HCT116 (cell line): Measurements from ENCODE around the gene TMEM115. TPM values are rescaled to one million over a fixed set of nuclear protein-coding genes. Genes with fewer than 3 reads are reported as not detected.

Source experiments
- ATAC-seq: fragments of 200-7000 bp; cut with Tn5 transposase; 2 replicates; pipeline ENCODE4 v1.9.1; 2020; ENCODE audit warnings: mild to moderate bottlenecking, moderate library complexity
- BruUV-seq: library from RNA; stranded (reverse); fragments of 400-500 nt; replicated peaks from 2 replicates; lab custom pipeline; 2021; lab: Mats Ljungman, UMichigan
- CTCF ChIA-PET: fragments of 300-600 bp; sonication (Branson Sonifier 250); formaldehyde crosslinking; loops from one replicate; lab custom pipeline; 2021; ENCODE audit warnings: antibody characterized with exemption; lab: Charles Lee
- POLR2A ChIA-PET: fragments of 300-600, 350-600 bp; sonication (Branson Sonifier 250); formaldehyde crosslinking; loops from one replicate; lab custom pipeline; 2021; ENCODE audit warnings: antibody characterized with exemption; lab: Charles Lee
- RAD21 ChIA-PET, 2 experiments: fragments of 300-600 bp; sonication (Branson Sonifier 250); formaldehyde crosslinking; loops; one replicate each; lab custom pipeline; 2023; ENCODE audit warnings: low total read pairs in 2 of 2; ENCODE audit not compliant: uncharacterized antibody in 2 of 2, unreplicated experiment in 2 of 2, low non-redundant PET in 1 of 2; lab: Charles Lee
- DNase-seq: peaks from one replicate; pipeline ENCODE4 v3.0.0-alpha.2; 2010; ENCODE audit warnings: low read depth, low spot score
- H2AFZ ChIP-seq: fragments of 200-600 bp; shearing (Covaris generic), sonication (generic); 2 replicates; pipeline ENCODE4 v1.6.1; 2017; ENCODE audit warnings: low read depth, mixed run types, mixed read lengths, antibody characterized with exemption, low read length; ENCODE audit not compliant: poor library complexity, severe bottlenecking
- H3K27ac ChIP-seq: 2 replicates; pipeline ENCODE4 v1.5.1; 2012; ENCODE audit warnings: low read depth, low read length
- H3K27me3 ChIP-seq: fragments of 200-600 bp; sonication (generic); 2 replicates; pipeline ENCODE4 v1.6.1; 2016; ENCODE audit warnings: mixed run types, low read length, mixed read lengths; ENCODE audit not compliant: insufficient read depth
- H3K36me3 ChIP-seq, 2 experiments: fragments of 200-500 bp in 1 of 2; fragments of 200-600 bp in 1 of 2; sonication (Bioruptor generic) in 1 of 2; sonication (generic) in 1 of 2; 2 replicates each; pipeline versions ENCODE4 v1.5.1 to v1.6.1; 2014 to 2016; ENCODE audit warnings: low read length in 2 of 2, inconsistent platforms in 1 of 2, mixed read lengths in 1 of 2, mixed run types in 1 of 2; ENCODE audit not compliant: insufficient read depth in 2 of 2, control insufficient read depth in 1 of 2
- H3K4me1 ChIP-seq, 2 experiments: fragments of 200-600 bp in 1 of 2; sonication (generic) in 1 of 2; 2 replicates each; pipeline versions ENCODE4 v1.5.1 to v1.6.1; 2012 to 2017; ENCODE audit warnings: low read length in 2 of 2, inconsistent platforms in 1 of 2, mild to moderate bottlenecking in 1 of 2, mixed read lengths in 1 of 2, mixed run types in 1 of 2, moderate library complexity in 1 of 2; ENCODE audit not compliant: insufficient read depth in 2 of 2, control insufficient read depth in 1 of 2
- H3K4me2 ChIP-seq: fragments of 200-600 bp; sonication (generic); 2 replicates; pipeline ENCODE4 v1.6.1; 2017; ENCODE audit warnings: mixed run types, low read length, mixed read lengths
- H3K4me3 ChIP-seq, 2 experiments: fragments of 200-600 bp in 1 of 2; sonication (generic) in 1 of 2; replicated peaks in 1 of 2; 2 replicates each; pipeline ENCODE4 v1.5.1; 2011 to 2016; ENCODE audit warnings: low read length in 2 of 2, control low read depth in 1 of 2, low read depth in 1 of 2, mild to moderate bottlenecking in 1 of 2, mixed read lengths in 1 of 2, mixed run types in 1 of 2
- H3K79me2 ChIP-seq: fragments of 200-600 bp; sonication (generic); 2 replicates; pipeline ENCODE4 v1.6.1; 2017; ENCODE audit warnings: mild to moderate bottlenecking, mixed run types, low read length, moderate library complexity, mixed read lengths; ENCODE audit not compliant: insufficient read depth
- H3K9ac ChIP-seq: fragments of 200-600 bp; sonication (generic); 2 replicates; pipeline ENCODE4 v1.6.1; 2016; ENCODE audit warnings: low read length, mixed read lengths
- H3K9me2 ChIP-seq: fragments of 200-600 bp; sonication (generic), shearing (Covaris generic); 2 replicates; pipeline ENCODE4 v1.6.1; 2017; ENCODE audit warnings: mixed run types, mild to moderate bottlenecking, moderate library complexity; ENCODE audit not compliant: insufficient read depth
- H3K9me3 ChIP-seq, 2 experiments: fragments of 200-500 bp in 1 of 2; fragments of 200-600 bp in 1 of 2; sonication (Bioruptor generic) in 1 of 2; sonication (generic) in 1 of 2; 2 replicates each; pipeline ENCODE4 v1.6.1; 2014 to 2017; ENCODE audit warnings: low read length in 2 of 2, mixed read lengths in 2 of 2, inconsistent platforms in 1 of 2, low read depth in 1 of 2, mild to moderate bottlenecking in 1 of 2, mixed run types in 1 of 2, moderate library complexity in 1 of 2; ENCODE audit not compliant: control insufficient read depth in 1 of 2, insufficient read depth in 1 of 2
- H4K20me1 ChIP-seq: fragments of 200-600 bp; sonication (generic), shearing (Covaris generic); 2 replicates; pipeline ENCODE4 v1.6.1; 2017; ENCODE audit warnings: mixed run types, mild to moderate bottlenecking, moderate library complexity; ENCODE audit not compliant: insufficient read depth
- POLR2AphosphoS5 ChIP-seq: IDR thresholded peaks from 2 replicates; pipeline ENCODE4 v1.6.1; 2011; ENCODE audit warnings: mild to moderate bottlenecking, low read depth, low read length, moderate library complexity
- ZNF274 ChIP-seq: fragments of 200-500 bp; sonication (Bioruptor generic); IDR thresholded peaks from 2 replicates; pipeline ENCODE4 v1.6.1; 2014; ENCODE audit warnings: mild to moderate bottlenecking, low read depth, low read length, inconsistent platforms
- intact Hi-C: fragments of 100-400 bp; cut with micrococcal nuclease; formaldehyde crosslinking; loops from 2 replicates; pipeline ENCODE4 v1.10.0; 2022
- total RNA-seq: library from RNA; stranded (reverse); gene quantifications from one replicate; pipeline ENCODE4 v1.2.1, GENCODE V29; 2021; ENCODE audit not compliant: unreplicated experiment
- TF ChIP-seq, protein P1 (sequence below): IDR thresholded peaks from 2 replicates; pipeline ENCODE4 v1.6.1; 2012; ENCODE audit warnings: low read depth
- TF ChIP-seq, protein P2 (sequence below): IDR thresholded peaks from 2 replicates; pipeline ENCODE4 v1.6.1; 2012

Gene TMEM115
- total RNA-seq, 1 experiment from 2014 or later: 24.6 TPM

DNA sequence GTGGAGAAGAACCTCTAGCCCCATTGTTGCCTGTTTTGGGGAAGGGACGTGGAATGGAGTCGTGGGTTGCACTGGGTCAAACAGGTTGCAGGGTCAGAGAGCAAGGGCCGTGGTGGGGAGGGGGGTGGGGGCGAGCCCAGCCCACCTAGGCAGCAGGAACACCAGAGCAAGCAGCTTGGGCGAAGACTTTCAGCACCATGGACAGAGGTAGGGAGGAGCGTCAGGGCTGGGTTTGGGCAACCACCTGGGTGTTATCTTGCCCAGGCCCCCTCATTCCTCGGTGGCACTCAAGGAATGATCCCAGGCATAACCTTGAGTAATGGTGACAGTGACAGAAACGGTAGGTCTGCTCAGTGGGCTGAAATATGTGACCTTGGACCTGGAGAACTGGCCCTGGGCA lies 45.9 kb upstream of the TMEM115 start:
- H4K20me1 ChIP-seq: no peaks in the 10 kb centered on the region
- no peaks in the 10 kb centered on the region for H3K9me3 ChIP-seq
- intact Hi-C loops: no loop called here
- H3K36me3 ChIP-seq: no peaks in the 10 kb centered on the region
- TF ChIP-seq ZNF274: no peak
- TF ChIP-seq, protein P1, sequence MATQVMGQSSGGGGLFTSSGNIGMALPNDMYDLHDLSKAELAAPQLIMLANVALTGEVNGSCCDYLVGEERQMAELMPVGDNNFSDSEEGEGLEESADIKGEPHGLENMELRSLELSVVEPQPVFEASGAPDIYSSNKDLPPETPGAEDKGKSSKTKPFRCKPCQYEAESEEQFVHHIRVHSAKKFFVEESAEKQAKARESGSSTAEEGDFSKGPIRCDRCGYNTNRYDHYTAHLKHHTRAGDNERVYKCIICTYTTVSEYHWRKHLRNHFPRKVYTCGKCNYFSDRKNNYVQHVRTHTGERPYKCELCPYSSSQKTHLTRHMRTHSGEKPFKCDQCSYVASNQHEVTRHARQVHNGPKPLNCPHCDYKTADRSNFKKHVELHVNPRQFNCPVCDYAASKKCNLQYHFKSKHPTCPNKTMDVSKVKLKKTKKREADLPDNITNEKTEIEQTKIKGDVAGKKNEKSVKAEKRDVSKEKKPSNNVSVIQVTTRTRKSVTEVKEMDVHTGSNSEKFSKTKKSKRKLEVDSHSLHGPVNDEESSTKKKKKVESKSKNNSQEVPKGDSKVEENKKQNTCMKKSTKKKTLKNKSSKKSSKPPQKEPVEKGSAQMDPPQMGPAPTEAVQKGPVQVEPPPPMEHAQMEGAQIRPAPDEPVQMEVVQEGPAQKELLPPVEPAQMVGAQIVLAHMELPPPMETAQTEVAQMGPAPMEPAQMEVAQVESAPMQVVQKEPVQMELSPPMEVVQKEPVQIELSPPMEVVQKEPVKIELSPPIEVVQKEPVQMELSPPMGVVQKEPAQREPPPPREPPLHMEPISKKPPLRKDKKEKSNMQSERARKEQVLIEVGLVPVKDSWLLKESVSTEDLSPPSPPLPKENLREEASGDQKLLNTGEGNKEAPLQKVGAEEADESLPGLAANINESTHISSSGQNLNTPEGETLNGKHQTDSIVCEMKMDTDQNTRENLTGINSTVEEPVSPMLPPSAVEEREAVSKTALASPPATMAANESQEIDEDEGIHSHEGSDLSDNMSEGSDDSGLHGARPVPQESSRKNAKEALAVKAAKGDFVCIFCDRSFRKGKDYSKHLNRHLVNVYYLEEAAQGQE: peak; percentile 86
- peaks cover 15 to 16% of the 10 kb centered on the region in 2 experiments for H3K4me1 ChIP-seq
- no peaks in the 10 kb centered on the region; the same call in 1 of the 2 replicates for H3K27me3 ChIP-seq
- POLR2A ChIA-PET: no interaction called here
- no TSS peak for BruUV-seq
- CTCF ChIA-PET: no interaction called here
- H3K4me2 ChIP-seq: no peak overlapping the region
- H3K9ac ChIP-seq: no peak overlapping the region
- DNase-seq: no peak
- ATAC-seq: no peak
- no peak overlapping the region for H2AFZ ChIP-seq
- RAD21 ChIA-PET: no interaction called here
- H3K4me3 ChIP-seq: no peak overlapping the region
- no peak overlapping the region for H3K27ac ChIP-seq
- H3K79me2 ChIP-seq: no peaks in the 10 kb centered on the region
- no peaks in the 10 kb centered on the region for H3K9me2 ChIP-seq

DNA sequence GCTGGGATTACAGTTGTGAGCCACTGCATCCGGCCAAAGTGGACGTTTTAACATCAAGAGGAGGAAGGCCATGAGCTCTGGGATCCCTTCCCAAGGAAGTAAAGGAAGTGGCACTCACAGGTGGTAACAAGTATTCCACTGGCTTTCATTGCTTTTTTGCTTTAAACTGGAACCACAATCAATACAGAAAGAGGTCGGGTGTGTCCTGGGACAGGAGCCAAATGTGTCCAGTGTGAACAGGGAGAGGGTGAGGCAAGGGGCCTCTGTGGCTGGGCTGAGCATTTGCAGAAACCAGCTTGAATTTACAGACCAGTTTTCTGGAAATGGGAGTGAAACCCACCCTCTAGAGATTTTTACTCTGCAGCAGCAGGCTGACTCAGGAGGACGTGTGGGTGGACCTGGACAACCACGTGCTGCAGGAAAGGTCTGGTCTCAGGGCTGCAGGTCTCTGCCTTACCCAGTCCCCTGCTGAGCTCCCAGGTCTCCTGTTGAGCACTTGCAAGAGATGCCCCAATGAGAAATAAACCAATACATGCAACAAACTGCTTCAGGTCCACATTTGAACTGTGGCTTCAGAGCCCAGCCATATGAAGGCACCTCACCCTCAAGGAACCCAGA lies 42.8 kb upstream of the TMEM115 start:
- H3K9ac ChIP-seq: 0 out of 2 replicates have a peak overlapping the region, but pooled peaks have one; percentile 17
- H3K4me2 ChIP-seq: peak overlapping the region; percentile 56
- no peak overlapping the region; the same call in 1 of the 2 replicates for H3K27ac ChIP-seq
- peak; percentile 55 for ATAC-seq
- no peak for DNase-seq
- H3K27me3 ChIP-seq: no peaks in the 10 kb centered on the region; the same call in 1 of the 2 replicates
- no peaks in the 10 kb centered on the region for H3K79me2 ChIP-seq
- RAD21 ChIA-PET: no interaction called here
- no peaks in the 10 kb centered on the region for H3K36me3 ChIP-seq
- peaks cover 15 to 19% of the 10 kb centered on the region in 2 experiments for H3K4me1 ChIP-seq
- no peak overlapping the region for H3K4me3 ChIP-seq
- H4K20me1 ChIP-seq: no peaks in the 10 kb centered on the region
- H2AFZ ChIP-seq: no peak overlapping the region
- no TSS peak for BruUV-seq
- no peaks in the 10 kb centered on the region for H3K9me2 ChIP-seq
- POLR2A ChIA-PET: no interaction called here
- TF ChIP-seq, protein P2, sequence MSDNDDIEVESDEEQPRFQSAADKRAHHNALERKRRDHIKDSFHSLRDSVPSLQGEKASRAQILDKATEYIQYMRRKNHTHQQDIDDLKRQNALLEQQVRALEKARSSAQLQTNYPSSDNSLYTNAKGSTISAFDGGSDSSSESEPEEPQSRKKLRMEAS: peak; percentile 38; the same call in 1 of the 2 replicates
- TF ChIP-seq POLR2AphosphoS5: no peak
- CTCF ChIA-PET: no interaction called here
- H3K9me3 ChIP-seq: no peaks in the 10 kb centered on the region
- intact Hi-C loops: loop anchor here (5.0 kb wide), 1 partner anchor 125 kb away; no protein-coding TSS in a partner anchor
